Epithelial cell of prostate (primary cell): ENCODE results near the gene CKLF.
A peak's percentile ranks its signal among the peaks of the same experiment; 100 is the strongest.
"Not testable (repeated sequence)": the region's sequence is repeated elsewhere in the genome, so short reads cannot be mapped to it uniquely, and the experiment has no call there.

ENCODE experiments used
- DNase-seq: peaks from one replicate; pipeline ENCODE4 v3.0.0-alpha.2; 2011; ENCODE audit warnings: low read depth, low spot score
- H3K27ac ChIP-seq: fragments of 450-650 bp; 2 replicates; pipeline ENCODE4 v1.5.1; 2017; ENCODE audit warnings: mild to moderate bottlenecking

Gene CKLF

GRCh38 chr16:66552286-66553177 is at the start of gene CKLF:
CKLF (plus strand) TSS chr16:66552576; CDS start chr16:66552716, 140 bp downstream.
- peak within 1 kb of the TSS; percentile 25 for H3K27ac ChIP-seq
- no peak for DNase-seq

GRCh38 chr16:66503030-66503429 is 49.3 kb upstream of the CKLF start:
- H3K27ac ChIP-seq, result no peak overlapping the region
- DNase-seq, result no peak

- DNase-seq, result no peak
- H3K27ac ChIP-seq, result no peak overlapping the region
Measured at GRCh38 chr16:66503612-66504011, 48.8 kb upstream of the CKLF start.

GRCh38 chr16:66507731-66508239 is 44.6 kb upstream of the CKLF start:
- DNase-seq, result no peak
- peak overlapping the region; percentile 59 for H3K27ac ChIP-seq

GRCh38 chr16:66508248-66508913 is 44.0 kb upstream of the CKLF start:
- H3K27ac ChIP-seq, result peak overlapping the region; percentile 59
- peak; percentile 91 for DNase-seq

GRCh38 chr16:66508914-66509496 is 43.4 kb upstream of the CKLF start:
- no peak for DNase-seq
- H3K27ac ChIP-seq, result peak overlapping the region; percentile 59

- no peak overlapping the region for H3K27ac ChIP-seq
- DNase-seq, result no peak
Measured at GRCh38 chr16:66509576-66509975, 42.8 kb upstream of the CKLF start.

GRCh38 chr16:66510298-66510697 is 42.1 kb upstream of the CKLF start:
- H3K27ac ChIP-seq, result peak overlapping the region; percentile 78
- no peak for DNase-seq

- DNase-seq, result no peak
- peak overlapping the region; percentile 78 for H3K27ac ChIP-seq
Measured at GRCh38 chr16:66510711-66511601, 41.4 kb upstream of the CKLF start.

GRCh38 chr16:66511602-66512271 is 40.6 kb upstream of the CKLF start:
- peak overlapping the region; percentile 78 for H3K27ac ChIP-seq
- peak; percentile 34 for DNase-seq

GRCh38 chr16:66512272-66513110 is 39.9 kb upstream of the CKLF start:
- H3K27ac ChIP-seq, result peak overlapping the region; percentile 78
- no peak for DNase-seq

GRCh38 chr16:66513111-66513723 is 39.2 kb upstream of the CKLF start:
- H3K27ac ChIP-seq, result peak overlapping the region; percentile 78
- DNase-seq, result no peak

- not testable (repeated sequence) for H3K27ac ChIP-seq, DNase-seq
Measured at GRCh38 chr16:66514391-66514790, 38.0 kb upstream of the CKLF start.

GRCh38 chr16:66514980-66515595 is 37.3 kb upstream of the CKLF start:
- not testable (repeated sequence) for DNase-seq, H3K27ac ChIP-seq

- peak overlapping the region; percentile 75 for H3K27ac ChIP-seq
- no peak for DNase-seq
Measured at GRCh38 chr16:66515596-66516508, 36.5 kb upstream of the CKLF start.

- H3K27ac ChIP-seq, result peak overlapping the region; percentile 75
- DNase-seq, result no peak
Measured at GRCh38 chr16:66516509-66516807, 35.9 kb upstream of the CKLF start.
